GM18861 (cell line): ENCODE results near the gene ELF1.

Experiments
- ATAC-seq: cut with Tn5 transposase; IDR thresholded peaks from one replicate; pipeline ENCODE4 v1.9.1; 2021; ENCODE audit not compliant: unreplicated experiment

The ELF1 gene

DNA sequence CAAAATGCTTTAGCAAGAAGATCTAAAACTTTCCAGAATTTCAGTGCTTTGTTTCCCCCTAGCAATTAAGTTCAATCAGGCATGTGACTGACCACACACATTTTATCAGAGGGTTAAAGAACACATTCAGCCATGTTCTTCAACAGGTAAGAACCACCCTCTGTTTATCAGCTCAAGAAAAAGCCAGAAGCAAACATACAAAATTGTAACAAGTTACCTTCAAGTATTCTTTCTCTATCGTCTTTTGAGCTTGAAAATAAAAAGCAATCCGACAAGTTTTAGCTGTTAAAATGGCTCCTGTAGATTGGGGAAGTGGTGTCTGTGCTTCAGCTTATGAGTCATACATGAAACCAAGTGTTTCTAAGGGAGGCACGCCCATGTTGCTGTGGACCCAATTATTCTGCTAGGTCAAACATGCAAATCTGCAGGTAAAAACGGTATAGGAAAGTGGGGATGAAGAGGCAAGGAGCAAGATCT lies at the start of gene ELF1:
Gene ELF1, minus strand, starts transcription at position 306 of the 477 bp plus-strand sequence. CDS start 37,262 bp downstream, outside the sequence.
- ATAC-seq: peak; percentile 77

DNA sequence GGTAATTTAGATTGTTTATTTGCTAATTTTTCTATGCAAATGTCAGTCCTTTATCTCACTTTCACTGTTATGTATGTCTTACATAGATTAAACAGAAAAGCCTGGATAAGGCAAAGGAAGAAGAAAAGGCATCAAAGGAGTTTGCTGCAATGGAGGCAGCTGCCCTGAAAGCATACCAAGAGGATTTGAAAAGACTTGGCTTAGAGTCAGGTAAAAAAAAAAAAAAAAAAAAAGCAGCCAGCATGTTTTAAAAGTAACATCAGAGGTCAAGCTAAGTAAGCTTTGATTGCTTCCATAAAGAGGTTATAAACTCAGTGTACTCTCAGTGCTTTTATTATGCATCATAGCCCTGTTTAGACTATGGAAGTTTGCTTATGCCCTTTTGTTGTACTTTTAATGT lies 46.0 kb upstream of the ELF1 start:
- ATAC-seq: no peak

DNA sequence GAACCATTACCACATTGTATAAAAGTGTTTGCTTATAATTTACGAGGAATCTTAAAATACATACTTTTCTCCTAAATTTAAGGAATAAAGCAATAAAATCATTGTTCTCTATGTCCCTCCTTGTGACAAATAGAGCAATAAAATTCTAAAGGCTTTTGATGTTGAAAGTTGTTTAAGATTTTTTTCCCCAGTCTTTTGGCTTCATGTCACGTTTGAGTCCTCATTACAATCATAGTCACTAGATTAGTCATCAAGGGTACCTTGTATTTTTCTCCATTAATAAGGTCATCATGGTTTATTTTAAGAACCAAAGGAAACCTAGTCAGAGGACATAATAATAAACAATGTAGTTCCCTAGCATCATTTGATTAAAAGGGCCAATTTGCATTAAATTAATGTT lies 45.4 kb upstream of the ELF1 start:
- ATAC-seq: no peak

DNA sequence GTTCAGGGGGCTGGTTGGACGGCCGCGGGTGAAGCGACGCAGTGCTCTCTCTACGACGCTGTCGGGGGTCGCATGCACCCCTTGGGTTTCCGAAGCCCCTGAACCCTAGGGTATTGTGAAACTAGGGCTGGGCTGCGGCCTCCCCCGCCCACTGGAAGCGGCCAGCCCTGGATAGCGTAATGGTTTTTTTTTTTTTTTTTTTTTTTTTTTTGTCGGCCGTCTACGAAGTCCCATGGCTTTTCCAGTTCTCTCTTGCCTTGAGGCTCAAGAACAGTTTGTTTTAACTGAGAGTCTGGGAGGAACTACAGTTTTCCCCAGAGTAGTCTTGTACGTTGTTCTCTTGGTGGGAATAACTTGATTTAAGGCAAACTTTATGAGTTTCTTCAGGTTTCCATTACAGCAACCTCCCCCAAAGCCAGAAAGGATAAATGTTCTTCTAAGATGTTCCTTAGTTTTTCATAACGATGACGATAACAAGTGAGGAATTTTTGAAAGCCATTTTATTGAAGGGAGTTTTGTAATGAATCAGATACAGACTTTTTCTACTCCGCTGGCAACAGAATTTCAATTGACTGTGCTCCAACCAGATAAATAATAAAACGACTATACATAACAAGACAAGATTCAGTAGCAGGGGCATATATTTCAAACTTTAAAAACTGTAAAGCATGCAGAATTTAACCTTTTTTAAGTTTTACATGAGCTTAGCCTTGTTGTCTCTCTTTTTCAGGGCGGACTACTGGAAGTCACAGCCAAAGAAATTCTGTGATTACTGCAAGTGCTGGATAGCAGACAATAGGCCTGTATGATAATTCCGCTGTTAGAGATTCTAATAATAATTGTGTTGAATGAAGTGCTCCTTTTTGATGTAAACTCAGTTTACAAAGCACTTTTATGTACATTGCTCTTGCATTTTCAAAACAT lies 43.1 kb upstream of the ELF1 start:
- no peak for ATAC-seq

DNA sequence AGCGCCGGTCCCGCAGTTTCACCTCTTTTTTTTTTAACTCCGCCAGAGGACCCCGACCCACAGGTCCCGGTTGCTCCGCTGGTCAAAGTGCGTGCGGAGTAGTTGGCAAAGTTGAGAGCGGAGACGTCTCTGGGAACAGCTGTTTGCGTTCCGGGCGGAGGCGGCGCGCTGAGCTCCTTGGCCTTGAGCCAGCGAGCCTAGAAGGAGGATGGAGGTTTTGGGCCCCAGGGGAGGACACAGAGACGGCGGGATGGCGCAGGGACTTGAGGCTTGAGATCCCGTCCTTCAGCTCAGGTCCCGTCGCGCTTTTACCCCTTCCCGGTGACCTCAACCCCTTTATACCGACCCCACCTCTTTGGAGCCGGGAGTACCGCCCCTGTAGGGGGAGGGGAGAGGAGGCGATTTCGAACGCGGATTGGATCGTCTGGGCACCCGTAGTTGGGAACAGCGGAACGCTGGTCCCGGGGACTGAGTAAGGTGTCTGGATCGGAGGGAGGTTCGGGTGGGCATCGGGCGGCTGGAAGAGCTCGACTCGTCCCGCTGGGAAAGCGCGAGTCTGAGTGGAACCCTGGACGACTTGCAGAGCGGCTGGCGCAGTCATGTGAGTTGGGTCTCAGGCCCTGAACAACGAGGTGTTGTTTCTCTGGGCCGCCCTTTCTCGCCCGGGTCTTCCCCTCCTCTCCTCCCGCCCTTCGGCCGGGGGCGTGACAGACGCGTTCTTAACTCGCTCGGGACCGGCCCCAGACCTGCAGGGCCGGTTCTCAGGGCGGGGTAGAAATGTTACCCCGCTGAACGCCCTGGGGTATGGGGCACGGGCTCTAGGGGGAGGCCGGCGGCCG lies 42.2 kb upstream of the ELF1 start, which contains the start of gene WBP4:
Gene WBP4, plus strand, starts transcription at position 435 of the 839 bp plus-strand sequence. Its CDS starts 165 bp downstream, at position 600.
- ATAC-seq: peak; percentile 65

DNA sequence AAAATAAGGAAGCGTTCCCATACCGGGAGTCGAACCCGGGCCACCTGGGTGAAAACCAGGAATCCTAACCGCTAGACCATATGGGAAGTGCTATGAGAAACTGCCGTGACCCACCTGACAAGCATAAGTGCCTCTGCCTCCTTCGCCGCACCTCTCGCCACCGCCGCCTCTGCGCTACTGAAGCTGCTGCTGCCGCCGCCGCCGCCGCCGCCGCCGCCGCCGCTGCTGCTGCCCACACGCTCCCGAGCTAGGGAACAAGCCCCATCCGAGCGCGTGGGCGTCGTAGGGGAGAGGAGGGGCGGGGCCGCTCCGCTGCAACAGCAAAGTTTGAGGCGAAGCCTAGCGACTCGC lies 41.6 kb upstream of the ELF1 start:
- peak; percentile 6 for ATAC-seq

DNA sequence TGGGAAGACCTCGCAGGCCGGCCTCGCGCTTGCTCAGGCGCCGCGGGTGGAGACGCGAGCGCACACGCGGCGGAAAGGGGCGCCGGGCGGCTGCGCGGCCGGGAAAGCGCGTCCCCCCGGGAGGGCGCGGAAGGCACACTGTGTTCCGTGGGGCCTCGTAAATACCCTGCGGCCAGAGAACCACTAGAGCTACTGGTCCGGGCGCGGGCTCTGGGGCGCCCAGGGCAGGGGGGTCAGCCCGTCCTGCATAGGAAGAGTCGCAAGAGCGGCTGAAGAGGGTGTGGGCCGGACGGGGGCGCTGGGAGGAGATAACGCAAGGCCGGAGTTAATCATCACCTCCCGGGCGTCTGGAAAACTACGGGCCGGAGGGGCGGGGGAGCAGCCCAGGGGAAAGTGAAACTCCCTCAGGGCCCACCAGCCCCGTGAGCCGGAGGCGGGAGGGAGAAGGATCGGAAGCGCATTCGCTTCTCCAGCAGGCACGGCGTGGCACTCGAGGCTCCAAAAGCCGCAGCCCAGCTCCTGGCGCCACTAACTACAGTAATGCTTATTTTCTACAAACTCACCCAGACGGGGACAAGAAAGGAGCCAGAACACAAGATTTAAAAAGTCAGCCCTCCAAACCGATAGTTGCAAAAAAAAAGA lies 41.1 kb upstream of the ELF1 start:
- ATAC-seq: peak; percentile 26

DNA sequence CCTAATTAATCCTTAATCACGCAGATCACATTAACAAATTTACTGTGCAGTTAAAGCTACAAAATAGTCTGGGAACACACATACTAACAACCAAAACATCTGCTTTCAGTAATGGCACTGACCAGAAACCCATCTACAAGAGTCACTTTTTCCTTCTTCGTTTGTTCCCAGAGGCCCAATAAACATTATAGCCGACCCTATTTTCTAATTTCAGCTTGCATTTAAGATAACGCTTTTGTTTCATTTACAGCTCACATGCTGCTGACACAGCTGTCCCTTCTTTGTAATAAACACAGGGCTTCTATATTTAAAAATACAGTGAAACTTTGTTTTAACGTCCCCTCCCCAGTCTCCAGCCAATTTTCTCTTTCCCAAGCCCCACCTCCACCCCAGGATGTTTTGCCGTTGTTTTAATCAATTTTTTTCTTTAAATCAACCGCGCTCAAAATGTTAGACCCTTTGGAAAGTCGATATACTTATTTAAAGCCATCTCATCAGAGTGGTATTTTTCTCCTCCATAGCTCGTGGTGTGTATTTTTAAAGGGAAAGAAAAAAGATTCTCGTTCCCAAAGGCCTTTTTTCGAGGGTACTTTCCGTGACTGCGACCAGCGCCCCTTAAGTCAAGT lies 40.5 kb upstream of the ELF1 start:
- ATAC-seq: no peak

DNA sequence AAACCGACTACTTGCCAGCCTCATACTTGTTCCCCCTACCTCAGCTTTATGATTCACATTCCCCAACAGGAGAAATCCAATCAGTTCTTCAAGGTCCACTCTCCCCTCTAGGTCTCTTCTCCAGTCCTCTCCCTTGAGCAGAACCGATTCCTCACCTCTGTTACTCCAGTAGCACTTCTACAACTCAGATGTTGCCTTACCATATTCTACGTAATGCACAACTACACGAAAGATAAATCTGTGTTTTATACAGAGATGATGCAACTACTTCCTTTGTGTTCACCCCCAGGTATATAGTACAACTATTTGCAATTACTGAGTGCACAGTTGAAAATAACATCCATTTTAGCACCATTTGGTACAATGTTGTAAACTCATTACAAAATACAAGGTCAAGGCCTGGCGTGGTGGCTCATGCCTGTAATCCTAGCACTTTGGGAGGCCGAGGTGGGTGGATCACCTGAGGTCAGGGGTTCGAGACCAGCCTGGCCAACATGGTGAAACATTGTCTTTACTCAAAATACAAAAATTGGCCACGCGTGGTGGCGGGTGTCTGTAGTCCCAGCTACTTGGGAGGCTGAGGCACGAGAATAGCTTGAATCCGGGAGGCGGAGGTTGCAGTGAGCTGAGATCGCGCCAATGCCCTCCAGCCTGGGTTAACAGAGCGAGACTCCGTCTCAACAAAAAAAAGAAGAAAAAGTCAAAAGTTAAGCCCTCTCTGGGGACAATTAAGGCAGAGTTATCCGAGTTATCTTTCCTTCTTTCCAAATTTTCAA lies 39.4 kb upstream of the ELF1 start:
- ATAC-seq: no peak

DNA sequence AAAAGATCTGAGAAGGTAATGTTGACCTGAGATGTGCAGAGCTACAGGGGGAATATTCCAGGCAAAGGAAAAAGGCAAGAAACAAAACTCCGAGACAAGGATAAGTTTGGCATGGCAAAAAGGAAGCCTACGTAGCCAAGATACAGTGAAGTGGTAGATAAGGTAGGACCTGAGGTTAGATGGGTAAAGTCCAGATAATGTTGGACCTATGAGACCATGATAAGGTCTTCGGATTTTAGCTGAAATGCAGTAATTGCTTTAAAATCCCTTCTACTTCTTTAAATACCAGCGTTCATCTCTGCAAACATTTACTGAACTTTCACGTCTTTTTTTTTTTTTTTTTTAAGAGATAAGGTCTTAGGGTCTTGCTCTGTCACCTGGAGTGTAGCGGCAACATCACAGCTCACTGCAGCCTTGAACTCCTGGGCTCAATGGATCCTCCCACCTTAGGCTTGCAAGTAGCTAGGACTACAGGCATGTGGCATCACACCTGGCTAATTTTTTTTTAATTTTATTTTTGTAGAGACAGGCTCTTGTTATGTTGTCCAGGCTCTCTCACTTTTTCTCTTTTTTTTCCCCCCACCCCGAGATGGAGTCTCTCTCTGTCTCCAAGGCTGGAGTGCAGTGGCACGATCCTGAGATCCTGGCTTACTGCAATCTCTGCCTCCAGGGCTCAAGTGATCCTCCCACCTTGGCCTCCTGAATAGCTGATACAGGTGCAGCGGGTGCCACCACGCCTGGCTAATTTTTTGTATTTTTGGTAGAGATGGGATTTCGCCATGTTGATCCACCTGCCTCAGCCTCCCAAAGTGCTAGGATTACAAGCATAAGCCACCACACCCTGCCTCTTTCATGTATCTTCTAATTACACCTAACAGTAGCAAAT lies 38.0 kb upstream of the ELF1 start:
- no peak for ATAC-seq

DNA sequence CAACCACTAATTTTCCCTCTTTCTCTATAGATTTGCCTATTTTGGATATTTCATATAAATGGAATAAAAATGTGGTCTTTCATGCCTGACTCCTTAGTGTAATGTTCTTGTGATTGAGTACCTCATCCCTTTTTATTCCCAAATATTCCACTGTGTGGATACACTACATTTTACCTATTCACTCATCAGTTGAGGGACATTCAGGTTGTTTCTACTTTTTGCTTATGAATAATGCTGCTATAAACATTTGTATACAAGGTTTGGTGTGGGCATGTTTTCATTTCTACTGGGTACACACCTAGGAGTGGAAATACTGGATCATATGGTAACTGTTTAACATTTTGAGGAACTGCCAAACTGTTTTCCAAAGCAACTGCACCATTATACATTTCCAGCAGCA lies 37.1 kb upstream of the ELF1 start:
- no peak for ATAC-seq

DNA sequence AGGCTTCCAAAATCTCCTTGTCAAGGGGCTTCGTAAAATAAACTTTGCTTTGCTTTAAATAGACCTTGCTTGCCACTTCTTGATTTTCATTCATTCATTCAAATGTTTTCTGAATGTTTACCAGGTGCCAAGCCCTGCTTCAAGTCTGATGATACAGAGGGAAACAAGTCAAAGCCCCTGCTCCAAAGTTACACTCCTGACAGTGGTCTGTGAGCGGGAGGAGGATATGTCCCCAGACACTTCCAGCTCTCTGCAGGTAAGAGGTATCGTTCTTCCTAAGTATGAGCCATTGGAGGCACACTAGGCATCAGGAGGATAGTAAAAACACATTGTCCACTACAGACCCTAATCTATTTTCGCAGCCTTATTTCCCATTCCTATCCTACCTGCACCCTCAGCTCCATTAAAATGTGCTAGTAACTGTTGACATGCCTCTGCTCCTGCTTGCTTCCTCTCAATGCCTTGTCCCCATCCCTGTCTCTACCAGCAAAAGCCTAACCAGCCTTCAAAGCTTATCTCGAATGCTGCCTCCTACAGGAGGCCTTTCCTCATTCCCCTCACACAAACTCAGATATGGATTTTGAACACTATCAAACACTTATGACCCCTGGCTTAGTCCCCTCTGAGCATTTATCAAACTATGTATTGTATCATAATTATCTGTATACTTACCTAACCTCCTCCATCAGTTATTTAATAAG lies 36.0 kb upstream of the ELF1 start:
- ATAC-seq: no peak

DNA sequence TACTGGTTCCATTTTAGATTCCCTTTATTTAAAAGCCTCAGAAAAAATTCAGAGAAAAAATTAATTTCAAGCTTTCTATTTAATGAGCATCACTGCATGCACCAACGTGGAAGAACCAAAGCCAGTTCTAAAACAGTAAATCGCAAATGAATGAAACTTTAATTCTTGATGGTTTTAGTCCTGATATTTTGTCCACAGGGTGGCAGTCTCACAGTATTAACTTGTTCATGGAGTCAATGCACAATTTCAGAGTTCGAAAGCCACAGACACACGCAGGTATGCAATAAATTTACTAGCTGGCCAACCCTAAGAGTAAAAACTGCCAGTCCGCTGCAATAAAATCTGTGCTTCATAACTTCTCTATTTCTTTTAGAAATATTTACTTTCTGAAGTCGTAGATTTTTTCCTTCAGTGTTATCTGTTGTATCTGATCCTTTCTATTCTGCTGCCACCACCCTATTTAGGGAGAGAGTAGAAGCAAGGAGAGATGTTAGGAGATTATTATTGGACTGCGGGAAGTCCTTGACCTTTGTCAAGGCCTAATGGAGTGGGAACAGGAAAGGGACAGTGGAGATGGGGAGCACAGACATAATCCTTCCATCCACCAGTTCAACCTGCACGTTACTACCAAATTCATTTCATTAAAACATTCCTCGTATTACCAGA lies 35.2 kb upstream of the ELF1 start:
- ATAC-seq: no peak

DNA sequence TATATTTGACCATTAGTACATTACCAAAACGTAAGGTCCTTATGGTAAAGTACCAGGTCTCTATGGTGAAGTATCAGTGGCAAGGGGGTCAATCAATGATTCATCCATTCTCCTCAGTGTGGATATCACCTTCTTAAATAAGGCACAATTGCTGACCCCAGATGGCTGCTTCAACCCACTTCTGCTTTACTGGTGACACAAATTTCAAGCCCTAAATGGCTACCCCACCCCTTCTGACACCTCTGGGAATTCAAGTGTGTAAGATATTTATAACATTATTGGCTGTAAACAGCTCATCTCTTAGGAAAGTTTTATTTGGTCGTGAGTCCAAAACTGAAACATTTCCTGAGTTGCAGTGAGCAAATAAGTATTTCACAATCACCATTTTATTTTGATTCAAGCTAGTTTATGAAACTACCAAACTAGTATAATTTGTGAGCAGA lies 34.3 kb upstream of the ELF1 start:
- peak; percentile 78 for ATAC-seq

DNA sequence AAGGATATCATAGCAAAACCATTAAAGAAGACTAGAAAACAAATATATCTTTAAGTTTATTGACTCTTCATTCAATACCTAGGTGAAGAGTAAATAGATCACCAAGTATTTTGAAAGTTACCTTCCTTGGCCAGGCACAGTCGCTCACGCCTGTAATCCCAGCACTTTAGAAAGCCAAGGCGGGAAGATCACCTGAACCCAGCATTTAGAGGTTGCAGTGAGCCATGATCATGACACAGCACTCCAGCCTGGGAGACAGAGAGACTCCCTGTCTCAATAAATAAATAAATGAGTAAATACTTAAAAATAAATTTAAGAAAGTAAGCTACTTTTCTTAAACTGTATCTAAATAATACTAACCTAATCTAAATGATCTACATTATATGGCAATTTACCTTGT lies 33.3 kb upstream of the ELF1 start:
- no peak for ATAC-seq

DNA sequence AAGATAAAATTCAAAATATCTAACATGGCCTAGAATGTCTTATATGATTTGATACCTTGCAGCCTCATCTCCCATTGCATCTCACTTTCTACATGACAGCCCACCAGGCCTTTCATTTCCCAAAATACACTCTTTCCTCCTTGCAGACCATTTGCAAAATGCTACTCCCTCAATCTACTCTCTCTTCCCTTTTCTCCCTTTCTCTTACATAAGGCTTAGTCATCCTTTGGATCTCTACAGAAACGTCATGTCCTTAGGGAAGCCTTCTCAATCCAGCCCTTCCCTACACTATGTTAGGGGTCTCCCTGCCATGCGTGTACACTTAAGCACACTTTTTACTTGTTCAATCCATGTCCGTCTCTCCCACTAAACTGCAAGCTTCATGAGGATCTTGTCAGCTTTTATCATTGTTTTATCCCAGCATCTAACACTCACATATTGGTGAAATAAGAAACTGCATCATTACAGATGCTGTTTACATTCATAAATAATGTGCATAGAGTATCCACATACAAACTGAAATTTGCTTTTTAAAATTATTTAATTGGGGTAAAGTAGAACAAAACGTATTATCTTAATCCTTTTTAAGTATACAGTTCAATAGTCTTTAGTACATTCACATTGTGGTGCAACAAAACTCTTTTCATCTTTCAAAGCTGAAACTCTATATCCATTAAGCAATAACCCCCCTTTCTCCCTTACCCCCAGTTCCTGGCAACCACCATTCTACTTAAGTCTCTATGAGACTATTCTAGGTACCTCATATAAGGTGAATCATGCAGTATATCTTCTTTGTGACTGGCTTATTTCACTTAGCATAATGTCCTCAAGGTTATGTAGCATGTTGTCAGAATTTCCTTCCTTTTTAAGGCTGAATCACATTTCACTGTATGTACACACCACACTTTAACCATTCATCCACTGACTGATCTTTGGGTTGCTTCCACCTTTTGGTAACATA lies 30.6 kb upstream of the ELF1 start:
- no peak for ATAC-seq

DNA sequence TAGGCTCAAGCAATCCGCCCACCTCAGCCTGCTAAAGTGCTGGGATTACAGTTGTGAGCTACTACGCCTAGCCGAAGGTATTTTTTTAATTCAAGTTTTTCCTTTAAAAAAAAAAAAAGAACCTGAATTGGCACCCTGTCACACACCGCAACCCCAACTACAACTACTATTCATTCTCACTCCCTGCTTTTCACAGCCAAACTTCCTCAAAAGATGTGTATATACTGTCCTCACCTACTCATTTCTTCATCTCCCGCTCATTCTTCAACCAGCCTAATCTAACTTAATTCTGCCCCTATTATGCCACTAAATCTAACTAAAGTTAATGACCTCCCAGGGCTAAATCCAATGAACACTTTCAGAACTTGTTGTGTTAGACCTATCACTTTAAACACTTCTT lies 29.5 kb upstream of the ELF1 start:
- no peak for ATAC-seq
